Fibroblast of lung (primary cell): Measurements from ENCODE around the gene N4BP2L2. TPM values are rescaled to one million over a fixed set of nuclear protein-coding genes. Genes with fewer than 3 reads are reported as not detected.

Source experiments
- DNase-seq, 2 donors: peaks; one replicate each; pipeline versions ENCODE4 v3.0.0 to v3.0.0-alpha.2; 2010; ENCODE audit warnings: low read depth in 2 of 2
- H2AFZ ChIP-seq: 2 replicates; pipeline ENCODE4 v1.5.1; 2012; ENCODE audit warnings: low read length, control low read depth, inconsistent platforms
- H3K27ac ChIP-seq: 2 replicates; pipeline ENCODE4 v1.5.1; 2011; ENCODE audit warnings: low read length, control low read depth; ENCODE audit not compliant: insufficient read depth
- H3K27me3 ChIP-seq: 2 replicates; pipeline ENCODE4 v1.5.1; 2011; ENCODE audit warnings: mild to moderate bottlenecking, low read length; ENCODE audit not compliant: control insufficient read depth, insufficient read depth
- H3K36me3 ChIP-seq: 2 replicates; pipeline ENCODE4 v1.5.1; 2011; ENCODE audit warnings: low read length; ENCODE audit not compliant: control insufficient read depth, insufficient read depth
- H3K4me1 ChIP-seq: 2 replicates; pipeline ENCODE4 v1.5.1; 2011; ENCODE audit warnings: low read length; ENCODE audit not compliant: control insufficient read depth, insufficient read depth; ENCODE audit errors: extremely low read depth
- H3K4me2 ChIP-seq: 2 replicates; pipeline ENCODE4 v1.5.1; 2011; ENCODE audit warnings: low read length, control low read depth; ENCODE audit not compliant: insufficient read depth; ENCODE audit errors: extremely low read depth
- H3K4me3 ChIP-seq, 4 experiments: fragments of 200-600 bp in 1 of 4; sonication (generic) in 1 of 4; replicated peaks in 1 of 4; 2 replicates each; pipeline ENCODE4 v1.5.1; 2011 to 2016; ENCODE audit warnings: low read length in 4 of 4, low read depth in 3 of 4, mild to moderate bottlenecking in 3 of 4, control low read depth in 2 of 4, inconsistent platforms in 1 of 4, mixed read lengths in 1 of 4; ENCODE audit not compliant: insufficient read depth in 1 of 4; ENCODE audit errors: control extremely low read depth in 1 of 4
- H3K79me2 ChIP-seq: 2 replicates; pipeline ENCODE4 v1.5.1; 2012; ENCODE audit warnings: mild to moderate bottlenecking, low read length, inconsistent platforms; ENCODE audit not compliant: control insufficient read depth, insufficient read depth
- H3K9ac ChIP-seq: 2 replicates; pipeline ENCODE4 v1.5.1; 2011; ENCODE audit warnings: mild to moderate bottlenecking, low read length, control low read depth; ENCODE audit not compliant: insufficient read depth
- H3K9me3 ChIP-seq: 2 replicates; pipeline ENCODE4 v1.5.1; 2012; ENCODE audit warnings: low read depth, low read length; ENCODE audit not compliant: control insufficient read depth, insufficient read depth
- H4K20me1 ChIP-seq: 2 replicates; pipeline ENCODE4 v1.5.1; 2011; ENCODE audit warnings: low read length; ENCODE audit not compliant: control insufficient read depth, insufficient read depth; ENCODE audit errors: extremely low read depth
- EZH2 ChIP-seq: IDR thresholded peaks from 2 replicates; pipeline ENCODE4 v1.5.1; 2012; ENCODE audit warnings: low read length, control low read depth, mild to moderate bottlenecking; ENCODE audit errors: missing control alignments
- polyA plus RNA-seq, 2 donors: library from polyadenylated mRNA; depleted of rRNA in 1 of 2; stranded (reverse) in 1 of 2; unstranded in 1 of 2; fragments of >200 nt; gene quantifications; 2 replicates each; pipeline ENCODE4 v1.2.1, GENCODE V29; 2011 to 2012; ENCODE audit warnings: missing spikeins in 1 of 2
- total RNA-seq: library from RNA; depleted of rRNA; stranded (reverse); fragments of >200 nt; gene quantifications from 2 replicates; pipeline ENCODE4 v1.2.1, GENCODE V29; 2014
- TF ChIP-seq, protein P1 (sequence below), 2 donors: IDR thresholded peaks in 1 of 2; conservative IDR thresholded peaks in 1 of 2; 1 replicate in 1 of 2; 2 replicates in 1 of 2; pipeline ENCODE4 v1.5.1; 2011 to 2012; ENCODE audit warnings: low read length in 2 of 2, control low read depth in 1 of 2, inconsistent platforms in 1 of 2, low read depth in 1 of 2, mild to moderate bottlenecking in 1 of 2

The N4BP2L2 gene
- total and polyA plus RNA-seq, 2 donors (not counting 1 experiment from before 2014, with no cell fraction given), result 62.4 to 139 TPM

GRCh38 chr13:32537580-32538142, 934 bp downstream of the N4BP2L2 start:
- Histone ChIP-seq H3K36me3 (peaks cover 3% of the 10 kb centered on the region), H3K4me3 (peak overlapping the region; percentile 48 to 99 (median 64)), H3K27ac (peak overlapping the region; percentile 96), H3K4me1 (peaks cover 2% of the 10 kb centered on the region), H4K20me1 (no peaks in the 10 kb centered on the region), H3K79me2 (peaks cover 48% of the 10 kb centered on the region), H2AFZ (peak overlapping the region; percentile 15), H3K27me3 (no peaks in the 10 kb centered on the region), H3K9me3 (no peaks in the 10 kb centered on the region), H3K4me2 (peak overlapping the region; percentile 18), H3K9ac (peak overlapping the region; percentile 82)
- no peak for TF ChIP-seq EZH2
- TF ChIP-seq, protein P1, sequence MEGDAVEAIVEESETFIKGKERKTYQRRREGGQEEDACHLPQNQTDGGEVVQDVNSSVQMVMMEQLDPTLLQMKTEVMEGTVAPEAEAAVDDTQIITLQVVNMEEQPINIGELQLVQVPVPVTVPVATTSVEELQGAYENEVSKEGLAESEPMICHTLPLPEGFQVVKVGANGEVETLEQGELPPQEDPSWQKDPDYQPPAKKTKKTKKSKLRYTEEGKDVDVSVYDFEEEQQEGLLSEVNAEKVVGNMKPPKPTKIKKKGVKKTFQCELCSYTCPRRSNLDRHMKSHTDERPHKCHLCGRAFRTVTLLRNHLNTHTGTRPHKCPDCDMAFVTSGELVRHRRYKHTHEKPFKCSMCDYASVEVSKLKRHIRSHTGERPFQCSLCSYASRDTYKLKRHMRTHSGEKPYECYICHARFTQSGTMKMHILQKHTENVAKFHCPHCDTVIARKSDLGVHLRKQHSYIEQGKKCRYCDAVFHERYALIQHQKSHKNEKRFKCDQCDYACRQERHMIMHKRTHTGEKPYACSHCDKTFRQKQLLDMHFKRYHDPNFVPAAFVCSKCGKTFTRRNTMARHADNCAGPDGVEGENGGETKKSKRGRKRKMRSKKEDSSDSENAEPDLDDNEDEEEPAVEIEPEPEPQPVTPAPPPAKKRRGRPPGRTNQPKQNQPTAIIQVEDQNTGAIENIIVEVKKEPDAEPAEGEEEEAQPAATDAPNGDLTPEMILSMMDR (conservative IDR thresholded peaks at IDR 0.05 in 1 of 2, IDR thresholded peaks at IDR 0.05 in 1 of 2; ENCODE audit: low read depth in 1 of 2, low read length in 2 of 2), result no peak
- peak; percentile 7 to 16 for DNase-seq

- Histone ChIP-seq H3K9ac (no peak overlapping the region), H3K4me3 (no peak overlapping the region), H3K27ac (no peak overlapping the region), H3K4me1 (peaks cover 4% of the 10 kb centered on the region), H4K20me1 (no peaks in the 10 kb centered on the region), H3K36me3 (peaks cover 3% of the 10 kb centered on the region), H3K9me3 (no peaks in the 10 kb centered on the region), H3K4me2 (no peak overlapping the region), H2AFZ (no peak overlapping the region), H3K79me2 (peaks cover 59% of the 10 kb centered on the region), H3K27me3 (no peaks in the 10 kb centered on the region)
- DNase-seq, result no peak
- no peak for TF ChIP-seq EZH2
- TF ChIP-seq, protein P1 (conservative IDR thresholded peaks at IDR 0.05 in 1 of 2, IDR thresholded peaks at IDR 0.05 in 1 of 2; ENCODE audit: low read depth in 1 of 2, low read length in 2 of 2), result no peak
Measured at GRCh38 chr13:32535748-32536147, 2.8 kb downstream of the N4BP2L2 start.

- Histone ChIP-seq H3K9me3 (no peaks in the 10 kb centered on the region), H3K36me3 (peaks cover 3% of the 10 kb centered on the region), H3K4me1 (peaks cover 4% of the 10 kb centered on the region), H3K4me2 (peak overlapping the region; percentile 23), H4K20me1 (no peaks in the 10 kb centered on the region), H3K4me3 (peak overlapping the region in 3 of 4 experiments; percentile 1 to 40 (median 10)), H3K79me2 (peaks cover 64% of the 10 kb centered on the region), H3K27me3 (no peaks in the 10 kb centered on the region), H3K9ac (no peak overlapping the region), H3K27ac (peak overlapping the region; percentile 2), H2AFZ (no peak overlapping the region)
- no peak for TF ChIP-seq EZH2
- TF ChIP-seq, protein P1 (conservative IDR thresholded peaks at IDR 0.05 in 1 of 2, IDR thresholded peaks at IDR 0.05 in 1 of 2; ENCODE audit: low read depth in 1 of 2, low read length in 2 of 2), result no peak
- DNase-seq, result no peak
Measured at GRCh38 chr13:32535115-32535514, 3.5 kb downstream of the N4BP2L2 start.
